ENCODE measurements around the gene ACO2.

The ACO2 gene

DNA sequence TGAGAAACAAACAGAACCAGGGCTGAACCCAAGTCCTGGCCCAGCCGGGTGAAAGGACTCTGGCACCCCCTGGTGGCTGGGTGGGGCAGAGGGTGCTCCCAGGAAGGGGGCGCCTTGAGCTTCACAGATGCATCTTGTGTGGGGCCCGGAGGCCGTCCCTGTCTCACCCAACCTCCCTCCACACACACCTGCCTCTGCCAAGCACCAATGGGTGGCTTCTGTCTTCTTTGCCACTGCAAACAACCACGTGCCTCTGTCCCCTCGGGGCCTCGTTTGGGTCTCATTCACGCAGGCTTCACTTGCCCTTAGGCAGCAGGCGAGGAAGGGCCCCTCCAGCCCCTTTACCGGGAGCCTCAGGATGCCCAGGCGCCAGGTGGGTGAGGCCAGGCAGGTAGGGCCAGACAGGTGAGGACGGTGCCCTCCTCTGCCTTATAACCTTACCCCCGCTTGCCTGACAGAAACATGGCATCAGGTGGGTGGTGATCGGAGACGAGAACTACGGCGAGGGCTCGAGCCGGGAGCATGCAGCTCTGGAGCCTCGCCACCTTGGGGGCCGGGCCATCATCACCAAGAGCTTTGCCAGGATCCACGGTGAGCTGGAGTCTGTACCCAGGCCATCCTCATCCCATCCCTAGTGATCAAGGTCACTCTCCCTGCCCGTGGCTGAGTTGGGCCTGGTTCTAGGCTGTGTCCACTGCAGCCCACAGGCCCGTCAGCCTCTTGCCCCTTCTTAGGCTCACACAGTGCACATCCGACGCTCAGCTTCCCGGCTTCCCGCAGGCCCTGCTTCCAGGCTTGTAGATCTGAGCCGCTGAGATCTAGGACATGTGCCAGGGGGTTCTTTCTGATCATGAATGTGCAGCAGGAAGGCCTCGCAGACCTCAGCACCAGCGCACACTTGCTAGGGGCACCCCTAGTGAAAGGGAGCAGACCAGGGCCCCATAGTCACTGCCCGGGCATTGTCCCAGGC, 58.2 kb downstream of the ACO2 start:
- DNase-seq = peak; percentile 66 to 85
- no peak for TF ChIP-seq POLR2A (IDR thresholded peaks at IDR 0.05; ENCODE audit: low read length)
- TF ChIP-seq GATA1 (IDR thresholded peaks at IDR 0.05; ENCODE audit: low read depth, low read length) = no peak

DNA sequence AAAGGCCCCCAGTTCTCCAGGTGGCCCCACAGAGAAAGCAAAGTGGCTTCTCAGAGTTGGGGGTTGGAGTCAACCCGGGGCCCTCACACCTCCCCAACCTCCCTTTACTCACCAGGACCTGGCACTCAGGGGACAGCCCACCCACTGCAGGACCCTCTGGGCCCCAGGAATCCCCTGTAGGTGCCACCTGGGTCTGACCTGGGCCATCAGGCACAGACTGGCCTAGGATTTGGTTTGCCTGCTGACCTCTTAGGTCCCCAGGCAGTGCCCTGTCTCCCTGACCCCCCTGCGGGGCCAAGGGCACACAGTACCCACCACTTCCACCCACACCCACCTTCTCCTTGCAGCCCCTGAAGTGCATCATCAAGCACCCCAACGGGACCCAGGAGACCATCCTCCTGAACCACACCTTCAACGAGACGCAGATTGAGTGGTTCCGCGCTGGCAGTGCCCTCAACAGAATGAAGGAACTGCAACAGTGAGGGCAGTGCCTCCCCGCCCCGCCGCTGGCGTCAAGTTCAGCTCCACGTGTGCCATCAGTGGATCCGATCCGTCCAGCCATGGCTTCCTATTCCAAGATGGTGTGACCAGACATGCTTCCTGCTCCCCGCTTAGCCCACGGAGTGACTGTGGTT, 59.3 kb downstream of the ACO2 start:
- no peak for DNase-seq
- TF ChIP-seq GATA1 (IDR thresholded peaks at IDR 0.05; ENCODE audit: low read depth, low read length) (no peak), POLR2A (IDR thresholded peaks at IDR 0.05; ENCODE audit: low read length) (no peak)

DNA sequence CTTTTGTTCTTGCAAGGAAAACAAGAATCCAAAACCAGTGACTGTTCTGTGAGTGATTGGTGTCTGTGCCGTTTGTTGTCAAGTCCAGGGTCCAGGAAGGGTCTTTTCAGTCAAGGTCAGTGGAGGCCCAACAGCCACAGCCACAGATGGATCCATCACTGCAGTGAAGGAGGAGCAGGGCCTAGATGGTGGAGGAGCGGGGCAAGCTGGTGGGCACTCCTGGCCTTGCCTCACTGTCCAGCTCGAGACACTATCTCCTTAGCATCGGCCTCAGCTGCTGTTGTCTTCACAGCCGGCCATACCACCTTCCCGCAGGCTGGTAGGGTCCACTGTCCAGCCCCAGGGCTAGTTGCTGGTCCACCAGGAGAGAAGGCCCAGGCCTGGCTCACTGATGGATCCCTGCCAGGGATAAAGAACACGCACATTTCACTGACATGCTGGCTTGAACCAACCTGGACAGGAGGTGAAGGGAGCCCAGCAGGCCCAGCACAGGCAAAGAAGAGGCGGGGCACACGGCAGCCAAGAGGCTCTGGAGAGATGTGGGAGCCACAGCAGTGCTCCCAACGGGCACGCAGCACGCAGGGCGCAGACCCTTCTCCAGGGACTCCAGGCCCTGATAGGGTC, 60.1 kb downstream of the ACO2 start:
- TF ChIP-seq GATA1 (IDR thresholded peaks at IDR 0.05; ENCODE audit: low read depth, low read length) (no peak), POLR2A (IDR thresholded peaks at IDR 0.05; ENCODE audit: low read length) (no peak)
- no peak for DNase-seq

DNA sequence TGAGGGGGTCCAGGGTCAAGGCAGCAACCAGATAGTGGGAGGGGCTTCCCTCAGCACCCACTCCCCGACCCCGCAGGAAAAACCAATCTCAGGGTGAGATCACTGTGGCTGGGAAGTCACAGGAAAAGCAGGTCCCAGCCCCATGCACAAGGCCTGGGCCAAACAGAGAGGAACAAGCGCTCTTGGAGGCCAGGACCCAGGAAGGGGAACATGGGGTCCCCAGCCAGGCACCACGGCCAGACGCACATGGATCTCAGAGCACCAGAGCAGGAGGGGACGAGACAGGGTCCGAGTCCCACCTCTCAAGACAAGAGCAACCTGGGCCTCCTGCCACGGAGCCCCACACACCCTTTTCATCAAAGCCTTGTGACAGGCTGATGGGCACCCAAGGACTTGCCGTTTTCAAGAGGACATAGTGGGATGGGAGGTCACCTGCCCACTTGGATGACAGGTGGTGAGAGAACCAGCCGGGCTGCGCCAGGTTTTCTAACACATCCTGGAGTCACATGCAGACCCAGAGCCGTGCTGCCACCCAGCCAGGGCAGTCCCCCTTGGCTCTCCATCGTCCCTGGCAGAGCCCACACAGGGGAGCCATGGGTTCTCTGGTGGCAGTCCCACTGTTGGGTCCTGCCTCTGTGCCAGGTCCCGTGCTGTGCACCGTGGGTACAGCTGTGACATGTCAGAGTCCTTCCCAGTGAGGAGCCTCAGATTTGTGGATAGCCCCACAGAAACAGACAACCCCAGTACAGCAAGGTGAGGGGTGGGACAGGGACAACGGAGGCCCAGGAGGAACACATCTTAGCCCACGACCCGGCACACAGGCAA, 62.2 kb downstream of the ACO2 start:
- DNase-seq = no peak
- TF ChIP-seq POLR2A (IDR thresholded peaks at IDR 0.05; ENCODE audit: low read length) (no peak), GATA1 (IDR thresholded peaks at IDR 0.05; ENCODE audit: low read depth, low read length) (no peak)

DNA sequence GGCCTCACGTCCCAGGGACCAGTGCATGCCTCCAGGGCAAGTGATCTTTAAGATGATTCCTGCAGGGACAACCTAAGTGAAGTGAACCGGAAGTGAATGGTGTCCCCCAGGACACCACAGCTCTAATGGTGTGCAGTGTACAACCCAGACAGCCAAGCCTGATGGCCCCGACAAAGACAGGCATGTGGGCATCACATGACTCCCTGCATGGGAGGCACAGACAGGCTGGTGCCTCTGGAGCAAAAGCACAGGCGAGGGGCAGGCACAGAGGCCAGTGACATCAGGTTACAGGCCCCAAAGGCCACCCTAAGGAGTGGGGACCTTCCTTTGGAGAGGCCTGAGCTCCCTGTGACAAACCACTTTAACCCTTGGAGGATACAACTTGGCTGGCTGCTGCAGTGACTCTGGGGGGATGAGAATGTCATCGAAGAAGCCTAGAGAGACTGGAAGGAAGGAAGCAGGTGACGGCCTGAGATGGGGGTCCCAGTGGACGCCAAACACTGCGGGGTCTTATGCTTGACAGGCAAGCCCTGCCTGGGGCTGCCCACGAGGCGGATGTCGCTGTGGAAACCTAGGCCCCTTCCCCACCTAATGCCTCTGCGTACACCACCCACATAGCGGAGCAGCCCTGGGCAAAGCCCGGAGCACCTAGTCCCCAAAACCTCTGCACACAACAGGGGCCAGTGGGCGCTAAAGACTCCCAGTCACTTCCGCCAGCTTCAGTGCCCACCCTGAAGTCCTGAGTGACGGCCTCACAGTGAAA, 63.0 kb downstream of the ACO2 start:
- DNase-seq = no peak
- no peak for TF ChIP-seq POLR2A (IDR thresholded peaks at IDR 0.05; ENCODE audit: low read length)
- TF ChIP-seq GATA1 (IDR thresholded peaks at IDR 0.05; ENCODE audit: low read depth, low read length) = no peak

DNA sequence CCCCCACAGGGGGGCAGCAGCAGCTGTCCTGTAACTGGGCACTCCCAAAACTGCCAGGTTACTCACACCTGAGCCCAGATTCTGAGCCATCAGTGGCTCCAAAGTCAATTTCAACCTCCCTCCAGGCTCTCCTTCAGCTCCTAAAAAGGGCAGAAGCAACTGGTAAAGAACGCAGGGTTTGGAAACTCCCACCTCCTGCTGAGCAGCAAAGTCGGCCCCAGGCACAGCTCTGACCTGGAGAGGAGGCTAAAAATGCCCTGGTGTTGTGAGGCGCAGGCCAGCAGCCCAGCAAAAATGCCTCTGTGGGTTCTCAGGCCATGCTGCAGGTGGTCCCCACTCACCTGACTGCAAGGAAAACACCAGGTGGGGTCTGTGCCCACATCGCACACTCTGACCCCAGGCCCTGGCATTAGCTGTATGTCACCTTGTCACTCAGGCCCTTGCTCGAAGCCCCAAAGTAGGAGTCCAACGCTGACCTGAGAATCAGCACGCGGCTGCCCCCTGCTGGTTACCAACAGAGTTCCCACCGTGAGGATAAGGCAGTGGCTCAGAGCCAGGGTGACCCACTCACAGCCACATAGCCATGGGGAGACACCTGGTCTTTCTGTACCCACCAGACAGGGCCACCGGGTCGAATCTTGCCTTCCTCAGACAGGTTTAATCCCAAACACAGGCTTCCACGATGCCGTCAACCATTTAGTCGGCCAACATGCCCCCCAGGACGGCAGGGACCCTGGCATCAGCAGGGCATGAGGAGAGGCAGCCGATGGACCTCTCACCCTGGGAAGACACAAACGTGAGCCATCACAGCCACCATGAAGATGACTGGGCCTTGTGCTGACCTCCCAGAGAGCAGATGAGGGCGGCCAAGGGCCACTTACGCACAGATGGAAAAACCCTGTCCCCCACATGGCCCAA, 64.2 kb downstream of the ACO2 start:
- TF ChIP-seq GATA1 (IDR thresholded peaks at IDR 0.05; ENCODE audit: low read depth, low read length) = no peak
- TF ChIP-seq POLR2A (IDR thresholded peaks at IDR 0.05; ENCODE audit: low read length) = no peak
- DNase-seq = peak; percentile 83 to 90

DNA sequence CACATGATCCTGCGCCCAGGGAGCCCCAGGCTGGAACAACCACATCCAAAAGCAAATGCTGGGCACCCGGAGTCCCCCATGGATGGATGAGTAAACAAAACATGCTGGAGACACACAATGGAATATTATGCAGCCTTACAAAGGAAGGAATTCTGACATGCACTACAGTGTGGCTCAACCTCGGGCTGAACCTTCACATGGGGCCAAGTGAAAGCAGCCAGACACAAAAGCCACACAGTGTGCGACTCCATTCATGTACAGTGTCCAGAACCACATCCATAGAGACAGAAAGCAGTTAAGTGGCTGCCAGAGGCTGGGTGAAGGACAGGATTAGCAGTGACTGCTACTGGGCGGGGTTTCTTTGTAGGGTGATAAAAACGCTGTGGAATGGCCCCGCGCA, 65.3 kb downstream of the ACO2 start:
- peak in 1 of 2 experiments; percentile 14 for DNase-seq
- no peak for TF ChIP-seq POLR2A (IDR thresholded peaks at IDR 0.05; ENCODE audit: low read length)
- no peak for TF ChIP-seq GATA1 (IDR thresholded peaks at IDR 0.05; ENCODE audit: low read depth, low read length)

DNA sequence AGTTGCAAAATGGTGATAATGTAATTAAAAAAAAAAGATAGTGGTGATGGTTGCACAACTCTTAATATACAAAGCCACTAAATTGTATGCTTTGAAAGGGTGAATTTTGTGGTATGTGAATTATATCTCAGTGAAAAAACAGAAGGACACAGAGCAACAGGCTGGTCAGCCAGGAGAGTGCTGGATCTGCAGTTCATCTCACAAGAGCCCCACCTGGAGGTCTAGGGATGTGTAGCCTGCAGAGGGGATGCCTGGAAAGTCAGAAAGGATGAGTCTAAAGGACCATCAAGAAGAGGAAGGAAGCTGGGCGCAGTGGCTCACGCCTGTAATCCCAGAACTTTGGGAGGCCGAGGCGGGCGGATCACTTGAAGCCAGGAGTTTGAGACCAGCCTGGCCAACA, 66.3 kb downstream of the ACO2 start:
- DNase-seq = peak; percentile 27 to 31
- no peak for TF ChIP-seq POLR2A (IDR thresholded peaks at IDR 0.05; ENCODE audit: low read length)
- no peak for TF ChIP-seq GATA1 (IDR thresholded peaks at IDR 0.05; ENCODE audit: low read depth, low read length)

DNA sequence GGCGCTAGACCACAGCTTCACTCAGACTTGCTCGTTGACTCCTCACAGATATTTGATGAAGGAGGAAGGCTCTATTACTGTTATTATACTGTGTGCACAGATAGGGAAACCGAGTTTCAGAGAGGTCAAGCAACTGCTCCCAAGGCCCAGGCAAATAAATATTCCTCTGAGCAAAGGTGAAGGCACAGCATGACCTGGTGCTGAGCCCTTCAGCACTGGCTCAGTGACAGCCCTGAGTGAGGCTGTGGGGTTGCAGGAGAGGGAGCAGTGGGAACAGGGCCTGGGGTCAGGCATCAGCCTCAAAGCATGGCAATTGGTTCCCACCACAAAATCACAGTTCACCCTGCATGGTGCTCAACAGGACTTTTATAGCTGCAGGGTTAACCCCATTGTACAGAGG, 68.3 kb downstream of the ACO2 start:
- DNase-seq = no peak
- TF ChIP-seq GATA1 (IDR thresholded peaks at IDR 0.05; ENCODE audit: low read depth, low read length) (no peak), POLR2A (IDR thresholded peaks at IDR 0.05; ENCODE audit: low read length) (no peak)

DNA sequence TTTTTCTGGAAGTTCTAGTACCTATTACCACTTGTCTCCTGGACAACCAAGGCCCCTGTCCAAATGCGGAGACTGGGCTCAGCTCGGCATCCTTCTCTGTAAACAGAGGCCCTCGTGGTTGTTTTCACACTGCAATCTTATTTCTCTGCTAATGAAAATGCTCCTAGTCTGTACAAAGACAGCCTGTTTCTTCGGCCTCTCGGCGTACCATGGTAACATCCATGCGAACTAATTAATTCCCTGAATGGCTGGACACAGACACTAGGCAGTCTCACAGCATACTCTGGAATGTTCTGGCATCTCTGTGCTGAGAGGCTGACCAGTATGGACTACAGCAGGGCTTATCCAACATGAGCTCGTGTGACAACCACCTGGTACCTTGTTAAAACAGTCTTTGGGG, 69.7 kb downstream of the ACO2 start:
- no peak for TF ChIP-seq GATA1 (IDR thresholded peaks at IDR 0.05; ENCODE audit: low read depth, low read length)
- no peak for TF ChIP-seq POLR2A (IDR thresholded peaks at IDR 0.05; ENCODE audit: low read length)
- DNase-seq = no peak

DNA sequence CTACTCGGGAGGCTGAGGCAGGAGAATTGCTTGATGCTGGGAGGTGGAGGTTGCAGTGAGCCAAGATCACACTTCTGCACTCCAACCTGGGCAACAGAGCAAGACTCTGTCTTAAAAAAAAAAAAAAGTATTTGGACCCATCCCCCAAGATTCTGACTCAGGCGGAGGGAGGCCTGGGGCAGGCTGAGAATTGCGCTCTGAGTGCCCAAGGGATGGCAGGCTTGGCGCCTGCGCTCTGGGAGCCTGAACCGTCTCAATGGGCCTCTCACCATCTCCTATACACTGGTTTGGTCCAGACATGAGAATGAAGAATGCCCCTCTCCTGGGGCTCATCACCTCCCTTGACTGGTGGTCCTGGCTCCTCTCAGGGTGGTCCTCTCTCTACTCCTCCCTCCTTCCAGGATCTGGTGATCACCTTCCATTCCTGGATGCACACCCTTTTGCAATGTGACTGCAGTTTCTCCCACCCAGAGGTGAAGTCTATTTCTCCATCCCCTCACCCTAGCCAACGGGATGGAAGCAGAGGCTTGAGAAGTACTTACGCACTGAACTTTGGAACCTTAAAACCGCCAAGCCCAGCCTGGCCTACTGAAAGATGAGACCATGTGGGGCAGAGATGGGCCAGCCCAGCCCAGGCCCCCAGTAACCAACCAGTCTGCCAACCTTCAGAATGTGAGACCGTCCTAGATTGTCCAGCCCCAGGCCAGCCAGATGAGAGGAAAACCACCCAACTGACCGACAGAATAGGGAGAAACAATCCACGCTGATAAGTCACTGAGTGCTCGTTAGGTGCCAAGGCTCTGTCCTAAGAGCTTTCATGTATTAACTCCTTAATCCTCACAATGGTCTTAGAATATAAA, 70.5 kb downstream of the ACO2 start:
- no peak for TF ChIP-seq POLR2A (IDR thresholded peaks at IDR 0.05; ENCODE audit: low read length)
- no peak for TF ChIP-seq GATA1 (IDR thresholded peaks at IDR 0.05; ENCODE audit: low read depth, low read length)
- DNase-seq = no peak
